AG09309 (cell line): ENCODE data around the gene APOC3.

Experiments
- DNase-seq: peaks from one replicate; pipeline ENCODE4 v3.0.0-alpha.2; 2010; ENCODE audit warnings: low read depth
- H3K4me3 ChIP-seq: 2 replicates; pipeline ENCODE4 v1.5.1; 2011; ENCODE audit warnings: mild to moderate bottlenecking, low read depth, low read length, moderate library complexity; ENCODE audit not compliant: control insufficient read depth
- CTCF ChIP-seq: IDR thresholded peaks from 2 replicates; pipeline ENCODE4 v1.5.1; 2011; ENCODE audit warnings: mild to moderate bottlenecking, low read depth, low read length, inconsistent platforms; ENCODE audit not compliant: insufficient read depth, control insufficient read depth; ENCODE audit errors: missing control alignments

Gene APOC3

GRCh38 chr11:116875194-116875593 is 45.5 kb downstream of the APOC3 start:
- no peak overlapping the region for H3K4me3 ChIP-seq
- no peak for DNase-seq
- no peak for TF ChIP-seq CTCF

GRCh38 chr11:116876656-116877055 is 46.9 kb downstream of the APOC3 start:
- no peak overlapping the region for H3K4me3 ChIP-seq
- TF ChIP-seq CTCF = no peak
- no peak for DNase-seq

- TF ChIP-seq CTCF = peak; percentile 68
- no peak for DNase-seq
- H3K4me3 ChIP-seq = no peak overlapping the region
These were observed 50.3 kb downstream of the APOC3 start for GRCh38 chr11:116879800-116880625.

- no peak for DNase-seq
- no peak for TF ChIP-seq CTCF
- H3K4me3 ChIP-seq = no peak overlapping the region
These were observed 51.4 kb downstream of the APOC3 start for GRCh38 chr11:116881143-116881542.

GRCh38 chr11:116882386-116882785 is 52.7 kb downstream of the APOC3 start:
- no peak for TF ChIP-seq CTCF
- H3K4me3 ChIP-seq = no peak overlapping the region
- DNase-seq = peak; percentile 66
